Activated CD4-positive, alpha-beta T cell treated with anti-CD3 and anti-CD28 coated beads for 4 hours (primary cell): ENCODE results near the gene TRIM72.
A peak's percentile ranks its signal among the peaks of the same experiment; 100 is the strongest.
"Not testable (repeated sequence)": the region's sequence is repeated elsewhere in the genome, so short reads cannot be mapped to it uniquely, and the experiment has no call there.

Source experiments
- DNase-seq, 2 donors: peaks; one replicate each; pipeline ENCODE4 v3.0.0-alpha.2; 2020

Gene TRIM72

DNA sequence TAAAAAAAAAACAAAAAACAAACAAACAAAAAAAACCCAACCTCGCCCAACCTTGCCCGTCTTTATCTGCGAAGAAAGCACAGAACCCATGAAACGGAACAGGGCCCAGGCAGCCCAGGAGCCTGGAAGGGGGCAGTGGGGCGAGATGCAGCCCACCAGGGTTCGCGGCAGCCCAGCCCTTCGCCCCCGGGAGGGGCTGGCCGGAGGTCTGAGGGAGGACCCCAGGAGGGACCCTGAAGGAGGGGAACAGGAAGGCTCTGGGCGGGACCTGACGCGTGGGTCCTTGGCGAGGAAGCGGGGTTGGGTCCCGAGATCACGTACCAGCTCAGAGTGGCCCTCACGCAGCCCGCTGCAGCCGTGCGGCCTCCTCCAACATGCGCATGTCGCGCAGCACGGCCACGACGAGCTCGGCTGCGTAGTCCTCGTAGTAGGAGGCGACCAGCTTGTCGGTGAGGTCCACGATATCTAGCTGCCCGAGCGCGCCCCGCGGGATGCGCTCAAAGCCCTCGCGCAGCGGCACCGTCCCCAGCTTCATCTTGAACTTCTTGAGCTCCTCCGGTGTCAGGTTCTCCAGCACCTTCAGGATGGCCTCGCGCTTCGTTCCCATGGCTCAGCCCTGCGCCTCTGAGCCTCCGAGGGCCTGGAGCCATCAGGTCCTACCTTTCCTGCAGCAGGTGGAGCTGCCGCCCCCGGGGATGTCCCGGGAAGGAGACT lies 2.7 kb downstream of the TRIM72 start, which contains the start of gene PYDC1:
Gene PYDC1, minus strand, starts transcription at position 714 of the 714 bp plus-strand sequence. Its CDS starts 107 bp downstream, at position 607.
- no peak for DNase-seq

DNA sequence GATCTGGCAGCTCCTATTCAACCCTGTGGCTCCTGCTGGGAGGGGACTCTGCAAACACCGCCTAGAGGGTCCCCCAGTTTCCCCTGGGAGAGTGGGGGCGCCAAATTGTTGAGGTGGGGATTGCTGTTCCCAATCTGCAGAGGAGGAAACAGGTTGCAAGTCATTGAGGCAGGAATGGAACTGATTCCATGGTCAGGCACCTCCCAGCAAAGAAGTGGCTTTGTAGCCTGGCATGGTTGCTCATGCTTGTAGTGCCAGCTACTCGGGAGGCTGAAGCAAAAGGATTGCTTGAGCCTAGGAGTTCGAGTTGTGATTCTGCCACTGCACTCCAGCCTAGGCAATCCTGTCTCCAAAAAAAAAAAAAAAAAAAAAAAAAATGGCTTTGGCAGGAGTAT lies 3.2 kb downstream of the TRIM72 start:
- no peak for DNase-seq

DNA sequence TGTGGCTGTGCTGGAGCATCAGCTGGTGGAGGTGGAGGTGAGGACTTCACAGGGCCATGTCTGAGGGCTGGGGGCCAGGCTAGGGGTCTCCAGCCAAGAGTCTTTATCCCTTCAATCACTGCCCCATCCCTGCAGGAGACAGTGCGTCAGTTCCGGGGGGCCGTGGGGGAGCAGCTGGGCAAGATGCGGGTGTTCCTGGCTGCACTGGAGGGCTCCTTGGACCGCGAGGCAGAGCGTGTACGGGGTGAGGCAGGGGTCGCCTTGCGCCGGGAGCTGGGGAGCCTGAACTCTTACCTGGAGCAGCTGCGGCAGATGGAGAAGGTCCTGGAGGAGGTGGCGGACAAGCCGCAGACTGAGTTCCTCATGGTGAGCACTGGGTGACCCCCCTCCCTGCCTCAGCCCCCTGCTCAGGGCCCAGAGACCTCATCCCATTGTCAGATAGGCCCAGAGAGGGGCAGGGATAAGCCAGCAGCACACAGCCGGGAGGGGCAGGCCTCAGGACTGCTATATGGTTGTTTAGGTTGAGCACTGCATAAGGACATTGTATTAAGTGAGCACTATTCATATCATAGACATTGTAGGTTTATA lies 5.3 kb downstream of the TRIM72 start:
- DNase-seq: no peak

DNA sequence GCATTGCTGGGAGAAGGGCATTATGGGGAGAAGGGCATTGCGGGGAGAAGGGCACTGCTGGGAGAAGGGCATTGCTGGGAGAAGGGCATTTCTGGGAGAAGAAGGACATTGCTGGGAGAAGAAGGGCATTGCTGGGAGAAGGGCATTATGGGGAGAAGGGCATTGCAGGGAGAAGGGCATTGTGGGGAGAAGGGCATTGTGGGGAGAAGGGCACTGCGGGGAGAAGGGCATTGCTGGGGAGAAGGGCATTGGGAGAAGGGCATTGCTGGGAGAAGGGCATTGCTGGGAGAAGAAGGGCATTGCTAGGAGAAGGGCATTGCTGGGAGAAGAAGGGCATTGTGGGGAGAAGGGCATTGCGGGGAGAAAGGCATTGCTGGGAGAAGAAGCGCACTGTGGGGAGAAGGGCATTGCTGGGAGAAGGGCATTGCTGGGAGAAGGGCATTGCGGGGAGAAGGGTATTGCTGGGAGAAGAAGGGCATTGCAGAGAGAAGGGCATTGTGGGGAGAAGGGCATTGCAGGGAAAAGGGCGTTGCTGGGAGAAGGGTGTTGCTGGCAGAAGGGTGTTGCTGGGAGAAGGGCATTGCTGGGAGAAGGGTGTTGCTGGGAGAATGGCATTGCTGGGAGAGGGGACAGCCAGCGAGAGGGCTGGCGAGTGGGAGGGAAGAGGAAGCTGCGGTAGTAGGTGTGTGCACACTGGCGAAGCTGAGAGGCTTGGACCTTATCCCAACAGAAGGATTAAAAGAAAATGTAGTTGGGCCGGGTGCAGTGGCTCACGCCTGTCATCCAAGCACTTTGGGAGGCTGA lies 7.6 kb downstream of the TRIM72 start:
- DNase-seq: no peak

DNA sequence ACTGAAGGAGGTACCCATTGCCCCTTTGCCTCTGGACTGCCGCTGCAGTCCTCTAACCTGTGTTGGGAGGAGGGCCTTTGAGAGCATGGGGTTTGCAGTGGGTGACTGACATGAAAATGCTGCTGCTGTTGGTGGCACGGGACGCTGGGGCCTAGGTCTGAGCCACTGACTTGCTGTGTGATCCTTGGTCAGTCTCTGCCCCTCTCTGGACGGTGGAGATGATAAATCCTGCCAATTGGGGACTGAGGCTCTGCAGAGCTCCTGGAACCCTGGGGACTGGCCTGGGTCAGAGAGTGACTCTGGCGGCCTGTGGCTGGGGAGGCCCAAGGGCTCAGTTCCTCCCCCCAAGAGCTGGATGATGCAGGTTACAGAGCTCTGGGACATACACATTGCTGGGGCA lies 9.1 kb downstream of the TRIM72 start:
- no peak for DNase-seq

DNA sequence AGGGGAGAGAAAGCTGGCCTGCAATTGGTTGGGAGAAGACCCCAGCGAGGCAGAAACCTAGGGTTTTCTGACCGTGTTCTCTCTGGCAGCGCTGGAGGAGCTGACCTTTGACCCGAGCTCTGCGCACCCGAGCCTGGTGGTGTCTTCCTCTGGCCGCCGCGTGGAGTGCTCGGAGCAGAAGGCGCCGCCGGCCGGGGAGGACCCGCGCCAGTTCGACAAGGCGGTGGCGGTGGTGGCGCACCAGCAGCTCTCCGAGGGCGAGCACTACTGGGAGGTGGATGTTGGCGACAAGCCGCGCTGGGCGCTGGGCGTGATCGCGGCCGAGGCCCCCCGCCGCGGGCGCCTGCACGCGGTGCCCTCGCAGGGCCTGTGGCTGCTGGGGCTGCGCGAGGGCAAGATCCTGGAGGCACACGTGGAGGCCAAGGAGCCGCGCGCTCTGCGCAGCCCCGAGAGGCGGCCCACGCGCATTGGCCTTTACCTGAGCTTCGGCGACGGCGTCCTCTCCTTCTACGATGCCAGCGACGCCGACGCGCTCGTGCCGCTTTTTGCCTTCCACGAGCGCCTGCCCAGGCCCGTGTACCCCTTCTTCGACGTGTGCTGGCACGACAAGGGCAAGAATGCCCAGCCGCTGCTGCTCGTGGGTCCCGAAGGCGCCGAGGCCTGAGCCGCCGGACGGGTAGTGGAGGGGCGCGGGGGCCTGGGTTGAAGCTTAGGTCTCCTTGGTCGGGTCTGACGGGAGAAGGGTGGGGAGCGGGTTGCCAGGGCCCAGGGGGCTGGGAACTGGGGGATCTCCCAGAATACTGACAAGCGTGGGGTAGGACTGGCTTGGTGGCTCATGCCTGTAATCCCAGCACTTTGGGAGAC lies 10.4 kb downstream of the TRIM72 start:
- no peak for DNase-seq

DNA sequence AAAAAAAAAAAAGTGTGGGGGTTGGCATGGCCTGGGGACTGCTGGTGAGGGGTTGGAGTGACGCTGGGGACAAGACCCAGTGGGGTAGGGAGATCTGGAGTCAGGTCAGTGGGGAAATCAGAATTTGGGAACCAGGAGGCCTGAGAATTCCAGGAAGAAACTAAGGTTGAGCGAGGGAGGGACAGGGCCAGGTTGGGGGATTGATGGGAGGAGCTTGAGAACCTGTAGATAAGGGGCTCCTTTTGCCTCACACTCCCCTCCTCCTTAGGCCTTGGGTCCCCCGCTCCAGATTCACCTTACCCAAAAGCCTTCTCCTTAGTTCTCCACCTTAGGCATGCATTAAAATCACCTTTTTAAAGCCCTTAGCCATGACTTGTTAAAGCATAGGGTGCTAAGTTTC lies 11.3 kb downstream of the TRIM72 start:
- DNase-seq: no peak

DNA sequence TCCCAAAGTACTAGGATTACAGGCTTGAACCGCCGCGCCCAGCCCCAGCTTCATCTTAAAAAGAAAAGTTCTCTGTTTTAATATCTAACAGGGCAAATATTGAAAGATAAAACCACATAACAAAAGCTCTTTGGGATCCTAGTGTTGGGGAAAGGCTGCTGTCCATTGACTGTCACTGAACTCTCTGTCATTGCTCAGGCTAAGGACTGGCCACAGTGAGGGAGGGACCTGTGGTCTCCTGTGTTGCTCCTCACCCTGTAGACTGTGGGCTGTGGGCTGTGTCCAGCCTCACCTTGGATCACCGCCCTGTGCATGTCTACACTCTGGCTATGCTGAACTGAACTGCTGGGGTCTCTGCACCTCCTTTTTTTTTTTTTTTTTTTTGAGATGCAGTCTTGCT lies 14.3 kb downstream of the TRIM72 start:
- no peak for DNase-seq

DNA sequence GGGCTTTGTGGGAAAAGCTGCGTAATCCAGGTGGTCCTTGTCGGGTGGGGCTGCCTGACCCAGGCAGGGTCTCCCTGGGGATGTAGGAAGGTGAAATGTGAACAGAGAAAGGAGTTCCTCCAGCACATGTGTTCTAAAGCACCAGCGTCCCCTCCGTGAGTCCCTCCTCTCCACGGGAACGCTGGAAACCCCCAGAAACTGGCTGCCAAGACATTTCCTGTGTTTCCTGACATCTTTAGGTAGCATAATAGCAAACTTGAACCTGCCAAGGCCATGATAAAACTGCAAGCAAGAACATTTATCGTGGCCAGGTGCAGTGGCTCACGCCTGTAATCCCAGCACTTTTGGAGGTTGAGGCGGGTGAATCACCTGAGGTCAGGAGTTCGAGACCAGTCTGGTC lies 15.6 kb downstream of the TRIM72 start:
- no peak for DNase-seq

DNA sequence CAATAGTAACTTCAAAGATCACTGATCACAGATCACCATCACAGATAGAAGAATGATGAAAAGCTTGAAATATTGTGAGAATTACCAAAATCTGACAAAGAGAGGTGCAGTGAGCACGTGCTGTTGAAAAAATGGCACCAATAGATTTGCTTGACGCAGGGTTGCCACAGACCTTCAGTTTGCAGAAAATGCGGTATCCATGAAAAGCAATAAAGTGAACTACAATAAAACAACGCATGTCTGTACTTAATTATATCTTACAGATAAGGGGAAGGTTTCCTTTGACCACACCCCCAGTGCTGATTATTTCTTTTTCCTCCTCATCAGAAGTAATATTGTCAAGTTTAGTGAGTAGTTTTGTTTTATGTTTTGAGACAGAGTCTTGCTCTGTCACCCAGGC lies 24.1 kb downstream of the TRIM72 start:
- DNase-seq: no peak

DNA sequence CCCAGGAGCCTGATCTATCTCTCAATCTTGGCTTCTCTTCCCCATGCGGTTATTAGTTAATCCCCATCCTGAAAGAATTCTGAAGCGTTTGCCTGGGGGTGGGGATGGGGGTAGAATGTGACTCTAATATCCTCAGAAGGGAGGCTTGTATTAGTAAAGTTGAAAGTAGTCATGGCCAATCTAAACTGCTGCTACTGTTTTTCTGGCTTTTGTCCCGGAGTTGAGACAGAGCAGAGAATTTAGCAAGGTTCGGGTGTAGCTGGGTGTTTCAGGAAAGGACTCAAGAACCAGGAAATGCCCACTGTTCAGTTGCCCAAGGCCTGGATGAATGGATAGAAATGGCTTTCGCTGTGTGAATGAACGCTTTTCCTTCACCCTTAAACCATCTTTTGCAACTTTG lies 28.3 kb downstream of the TRIM72 start:
- DNase-seq: no peak

DNA sequence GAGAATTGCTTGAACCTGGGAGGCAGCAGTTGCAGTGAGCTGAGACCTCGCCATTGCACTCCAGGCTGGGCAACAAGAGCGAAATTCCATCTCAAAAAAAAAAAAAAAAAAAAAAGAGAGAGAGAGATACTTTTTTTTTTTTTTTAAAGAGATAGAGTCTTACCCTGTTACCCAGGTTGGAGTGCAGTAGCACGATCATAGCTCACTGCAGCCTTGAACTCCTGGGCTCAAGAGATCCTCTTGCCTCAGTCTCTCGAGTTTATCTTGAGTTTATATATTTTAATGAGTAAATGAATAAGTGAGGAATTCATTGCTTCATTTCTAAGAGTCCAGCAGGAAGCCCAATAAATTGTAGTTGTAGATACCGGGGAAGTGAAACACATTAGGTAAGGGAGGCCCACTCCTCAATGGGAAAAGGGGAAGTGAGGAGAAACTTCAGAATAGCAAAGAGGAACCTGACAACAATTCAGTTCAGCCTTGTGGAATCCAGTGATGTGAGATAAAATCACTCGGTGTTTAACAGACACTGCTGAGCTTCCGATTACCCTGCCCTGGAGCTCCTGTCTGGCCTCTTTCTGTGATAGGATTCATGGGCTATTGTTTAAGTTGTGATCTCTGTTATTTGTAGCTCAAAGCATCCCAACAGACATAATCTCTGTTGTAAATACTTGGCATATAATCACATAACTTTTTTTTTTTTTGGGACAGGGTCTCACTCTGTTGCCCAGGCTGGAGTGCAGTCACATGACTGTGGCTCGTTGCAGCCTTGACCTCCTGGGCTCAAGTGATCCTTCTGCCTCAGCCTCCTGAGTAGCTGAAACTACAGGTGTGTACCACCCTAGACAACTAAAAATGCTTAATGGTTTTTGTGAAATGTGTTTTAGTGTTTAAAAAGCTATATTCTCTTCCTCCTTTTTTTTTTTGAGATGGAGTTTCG lies 30.1 kb downstream of the TRIM72 start:
- DNase-seq: no peak

DNA sequence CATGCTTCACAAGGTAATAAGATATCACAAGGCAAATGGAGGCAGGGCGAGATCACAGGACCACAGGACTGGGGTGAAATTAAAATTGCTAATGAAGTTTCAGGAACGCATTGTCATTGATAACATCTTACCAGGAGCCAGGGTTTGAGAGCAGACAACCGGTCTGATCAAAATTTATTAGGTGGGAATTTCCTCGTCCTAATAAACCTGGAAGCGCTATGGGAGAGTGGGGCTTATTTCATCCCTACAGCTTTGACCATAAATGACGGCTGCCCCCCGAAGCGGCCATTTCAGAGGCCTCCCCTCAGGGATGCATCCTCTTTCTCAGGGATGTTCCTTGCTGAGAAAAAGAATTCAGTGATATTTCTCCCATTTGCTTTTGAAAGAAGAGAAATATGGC lies 31.7 kb downstream of the TRIM72 start:
- not testable (repeated sequence) for DNase-seq

DNA sequence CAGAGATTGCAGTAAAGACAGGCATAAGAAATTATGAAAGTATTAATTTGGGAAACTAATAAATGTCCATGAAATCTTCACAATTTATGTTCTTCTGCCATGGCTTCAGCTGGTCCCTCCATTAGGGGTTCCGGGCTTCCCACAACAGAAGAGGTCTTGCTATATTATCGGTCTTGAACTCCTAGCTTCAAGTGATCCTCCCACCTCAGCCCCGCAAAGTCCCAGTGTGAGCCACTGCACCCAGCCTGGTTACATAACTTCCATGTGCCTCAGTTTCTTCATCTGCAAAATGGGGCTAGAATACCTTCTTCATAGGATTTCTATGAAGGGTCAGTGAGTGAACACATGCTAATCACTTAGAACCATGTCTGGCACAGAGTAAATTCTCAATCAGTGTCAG lies 32.4 kb downstream of the TRIM72 start:
- no peak for DNase-seq

DNA sequence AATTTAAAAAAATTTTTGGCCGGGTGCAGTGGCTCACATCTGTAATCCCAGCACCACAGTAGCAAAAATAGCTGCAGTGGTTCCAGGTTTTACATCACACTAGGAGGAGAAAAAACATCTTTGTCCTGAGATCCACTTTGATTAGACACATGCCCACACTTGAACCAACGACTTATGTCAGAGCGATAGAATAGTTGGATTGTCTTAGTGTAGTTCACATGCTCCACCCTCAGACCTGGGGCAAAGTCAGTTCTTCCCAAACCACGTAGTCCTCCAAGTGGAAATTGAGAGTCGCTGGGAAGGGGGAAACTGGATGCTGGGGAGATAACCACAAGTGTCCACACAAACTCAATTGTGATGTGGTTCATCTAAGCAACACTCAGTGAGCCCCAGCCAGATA lies 34.4 kb downstream of the TRIM72 start:
- DNase-seq: no peak

DNA sequence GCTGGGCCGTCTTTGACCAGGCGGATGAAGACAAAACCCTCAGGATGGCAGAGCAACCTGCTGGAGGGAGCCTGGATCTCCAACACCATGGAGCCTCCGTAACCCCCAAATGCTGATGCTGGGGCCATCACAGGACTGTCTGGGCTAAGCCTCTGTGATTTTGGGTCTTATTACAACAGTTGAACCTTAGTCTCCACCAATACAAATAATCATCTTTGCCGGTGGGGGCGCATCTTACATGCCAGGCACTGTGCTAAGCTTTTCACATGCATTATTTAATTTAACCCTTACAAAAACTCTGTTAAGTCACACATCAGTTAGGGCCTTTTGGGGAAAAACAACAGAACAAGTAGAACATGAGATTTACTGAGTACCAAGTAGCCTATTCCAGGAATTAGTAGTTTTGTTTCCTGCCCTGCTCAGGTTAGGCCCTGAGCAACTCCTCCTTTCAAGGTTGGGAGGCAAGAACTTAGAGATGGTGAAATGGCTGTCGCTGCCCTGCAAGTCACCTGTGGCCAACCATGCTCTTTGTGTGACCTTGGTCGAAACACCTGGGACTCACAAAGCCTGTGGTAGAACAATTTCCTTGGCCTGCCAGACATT lies 37.0 kb downstream of the TRIM72 start:
- DNase-seq: no peak

DNA sequence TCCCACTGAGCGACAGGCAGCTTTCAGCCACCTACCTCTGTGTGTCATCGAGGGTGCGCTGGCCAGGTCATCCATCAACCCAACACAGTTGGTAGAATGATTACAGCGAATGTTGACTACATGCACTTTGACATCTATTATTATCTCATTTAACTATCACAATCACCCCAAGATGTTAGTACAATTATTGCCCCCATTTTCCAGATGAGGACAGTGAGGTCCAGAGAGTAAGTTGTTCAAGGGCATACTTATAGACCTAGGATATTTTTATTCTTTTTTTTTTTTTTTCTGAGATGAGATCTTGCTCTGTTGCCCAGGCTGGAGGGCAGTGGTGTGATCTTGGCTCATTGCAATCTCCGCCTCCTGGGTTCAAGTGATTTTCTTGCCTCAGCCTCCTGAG lies 37.5 kb downstream of the TRIM72 start:
- DNase-seq: no peak

DNA sequence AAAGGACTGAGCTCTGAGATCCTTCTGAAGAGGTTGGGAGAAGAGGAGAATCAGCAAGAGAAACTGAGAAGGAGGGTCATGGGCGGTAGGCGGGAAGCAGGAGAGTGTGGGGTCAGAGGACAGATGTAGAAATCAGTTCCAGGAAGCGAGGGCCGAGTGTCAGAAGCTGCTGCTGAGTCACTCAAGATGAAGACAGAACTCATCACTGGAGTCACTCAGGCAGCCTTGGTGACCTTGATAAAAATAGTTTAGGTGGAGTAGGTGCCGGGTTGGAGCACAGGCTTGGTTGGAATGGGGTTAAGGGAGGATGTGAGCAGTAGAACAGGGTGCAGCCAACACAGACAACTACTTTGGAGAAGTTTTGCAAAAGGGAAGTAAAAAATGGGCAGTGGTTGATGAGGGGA lies 39.7 kb downstream of the TRIM72 start:
- DNase-seq: peak in 1 of 2 donors; percentile 12

DNA sequence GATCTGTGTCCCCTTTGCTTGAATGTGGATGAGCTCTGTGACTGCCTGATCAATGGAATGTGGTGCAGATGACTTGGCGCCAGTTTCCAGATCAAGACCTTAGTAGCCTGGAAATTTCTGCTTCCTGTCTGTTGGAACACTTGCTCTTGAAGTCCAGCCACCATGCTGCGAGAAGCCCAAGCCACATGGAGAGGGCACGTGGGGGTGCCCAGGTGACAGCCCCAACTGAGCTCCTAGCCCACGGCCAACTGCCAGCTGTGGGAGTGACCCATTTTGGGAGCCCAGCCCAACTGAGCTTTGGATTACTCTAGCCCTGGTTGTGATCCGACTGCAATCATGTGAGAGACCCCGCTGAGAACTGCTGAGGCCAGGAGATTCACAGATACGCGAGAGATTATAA lies 42.5 kb downstream of the TRIM72 start:
- no peak for DNase-seq

DNA sequence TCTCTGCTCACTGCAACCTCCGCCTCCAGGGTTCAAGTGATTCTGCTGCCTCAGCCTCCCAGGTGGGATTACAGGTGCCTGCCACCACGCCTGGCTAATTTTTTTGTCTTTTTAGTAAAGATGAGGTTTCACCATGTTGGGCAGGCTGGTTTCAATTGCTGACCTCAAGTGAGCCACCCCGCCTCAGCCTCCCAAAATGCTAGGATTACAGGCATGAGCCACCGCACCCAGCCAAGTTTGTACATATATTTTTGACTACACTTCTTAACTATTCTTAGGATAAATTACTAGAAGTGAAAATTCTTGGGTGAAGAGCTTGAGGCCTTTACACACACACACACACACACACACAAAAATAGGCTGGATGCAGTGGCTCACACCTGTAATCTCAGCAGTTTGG lies 44.4 kb downstream of the TRIM72 start:
- DNase-seq: no peak

DNA sequence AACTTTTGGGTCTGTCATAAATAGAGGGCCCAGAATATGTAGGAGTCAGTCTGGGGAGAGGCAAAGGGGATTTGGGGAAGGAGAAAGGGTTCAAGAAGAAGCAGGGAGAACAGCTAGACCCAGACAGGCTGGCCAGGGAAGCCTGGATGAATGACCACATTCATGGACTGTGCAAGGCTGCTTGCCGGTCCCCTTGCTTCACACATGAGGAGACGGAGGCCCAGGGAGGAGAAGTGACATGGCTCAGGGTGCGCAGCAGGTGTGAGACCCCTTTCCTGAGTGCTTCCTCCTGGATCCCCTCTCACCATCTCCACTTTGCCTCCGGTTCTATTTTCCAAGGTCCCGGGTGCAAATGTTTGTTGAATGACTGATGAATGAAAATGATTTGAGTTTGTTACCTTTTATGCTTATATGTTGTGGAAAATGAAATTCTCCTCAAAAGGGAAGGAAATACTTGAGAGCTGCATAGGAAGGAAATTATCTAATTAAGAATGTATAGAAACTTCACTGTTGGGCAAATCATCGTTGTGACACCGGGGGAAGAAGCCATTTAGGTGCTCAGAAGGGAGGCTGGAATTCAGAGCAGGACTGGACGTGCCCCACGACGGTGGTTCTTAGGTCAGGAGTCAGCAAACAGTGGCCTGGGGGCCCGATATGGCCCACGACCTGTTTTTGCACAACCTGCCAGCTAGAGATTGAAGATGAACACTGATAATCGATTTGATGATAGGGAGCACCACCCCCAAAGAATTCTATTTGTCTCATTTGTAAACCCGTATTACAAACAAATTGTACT lies 46.4 kb downstream of the TRIM72 start:
- no peak for DNase-seq
